BJ (cell line): ENCODE results near the gene REELD1. TPM values are rescaled to one million over a fixed set of nuclear protein-coding genes. Genes with fewer than 3 reads are reported as not detected.

Experiments used
- CTCF ChIA-PET: fragments of 350-600 bp; formaldehyde crosslinking; extraction: SDS; loops from one replicate; lab custom pipeline; 2021; ENCODE audit warnings: antibody characterized with exemption, inconsistent platforms; lab: Yijun Ruan, JAX
- POLR2A ChIA-PET: fragments of 300-600 bp; sonication (Branson Sonifier 250); formaldehyde crosslinking; extraction: SDS; loops from one replicate; lab custom pipeline; 2021; ENCODE audit warnings: antibody characterized with exemption; lab: Charles Lee
- DNase-seq: peaks from one replicate; pipeline ENCODE4 v3.0.0-alpha.2; 2011; ENCODE audit warnings: low read depth
- H3K27me3 ChIP-seq: 2 replicates; pipeline ENCODE4 v1.6.0; 2011; ENCODE audit warnings: low read length; ENCODE audit not compliant: control insufficient read depth, insufficient read depth
- H3K36me3 ChIP-seq: 2 replicates; pipeline ENCODE4 v1.5.1; 2011; ENCODE audit warnings: low read length; ENCODE audit not compliant: control insufficient read depth, insufficient read depth
- H3K4me3 ChIP-seq: 2 replicates; pipeline ENCODE4 v1.5.1; 2011; ENCODE audit warnings: low read depth, mild to moderate bottlenecking, control low read depth, low read length
- CTCF ChIP-seq: IDR thresholded peaks from 2 replicates; pipeline ENCODE4 v1.5.1; 2011; ENCODE audit warnings: low read depth, mild to moderate bottlenecking, control low read depth, inconsistent platforms, low read length, moderate library complexity; ENCODE audit not compliant: insufficient read depth
- polyA plus RNA-seq: library from polyadenylated mRNA; depleted of rRNA; stranded (reverse); fragments of >200 nt; gene quantifications from 2 replicates; pipeline ENCODE4 v1.2.3, GENCODE V29; 2011

Gene REELD1
- polyA plus RNA-seq, 1 experiment = not detected

GRCh38 chr4:146267826-146268225 lies 53.5 kb downstream of the REELD1 start:
- CTCF ChIA-PET = interaction anchor here (1.1 kb wide), 1 partner anchor 58 kb away, joined by 3 read pairs; no protein-coding TSS in a partner anchor
- no peak for TF ChIP-seq CTCF
- H3K4me3 ChIP-seq = no peak overlapping the region
- no peaks in the 10 kb centered on the region for H3K27me3 ChIP-seq
- POLR2A ChIA-PET = no interaction called here
- H3K36me3 ChIP-seq = peaks cover 2% of the 10 kb centered on the region; the same call in 1 of the 2 replicates
- DNase-seq = no peak

DNA sequence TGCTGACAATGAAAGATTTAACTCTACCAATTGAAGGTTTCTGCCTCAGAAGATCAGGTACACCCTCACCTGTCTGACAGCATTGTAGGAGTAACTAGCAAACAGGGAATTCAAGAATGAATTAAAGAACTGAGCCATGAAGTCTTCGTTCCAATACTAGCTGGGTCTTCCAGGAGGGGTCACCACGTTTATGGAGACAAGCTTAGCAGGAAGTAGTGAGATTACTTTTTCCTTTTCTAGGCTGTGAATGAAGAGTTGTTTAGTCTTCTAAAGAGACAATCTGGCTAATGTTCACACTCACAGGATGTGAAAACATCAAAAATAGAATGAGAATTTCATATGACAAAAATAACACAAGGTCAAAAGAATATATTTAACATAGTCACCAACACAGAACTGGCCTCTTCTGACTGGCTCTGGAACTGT lies 54.9 kb downstream of the REELD1 start:
- no peak for DNase-seq
- POLR2A ChIA-PET = no interaction called here
- H3K4me3 ChIP-seq = no peak overlapping the region
- peaks cover 2% of the 10 kb centered on the region; the same call in 1 of the 2 replicates for H3K36me3 ChIP-seq
- no peak for TF ChIP-seq CTCF
- H3K27me3 ChIP-seq = no peaks in the 10 kb centered on the region
- CTCF ChIA-PET = interaction anchor here (0.9 kb wide), 1 partner anchor 9 kb away, joined by 4 read pairs; no protein-coding TSS in a partner anchor

DNA sequence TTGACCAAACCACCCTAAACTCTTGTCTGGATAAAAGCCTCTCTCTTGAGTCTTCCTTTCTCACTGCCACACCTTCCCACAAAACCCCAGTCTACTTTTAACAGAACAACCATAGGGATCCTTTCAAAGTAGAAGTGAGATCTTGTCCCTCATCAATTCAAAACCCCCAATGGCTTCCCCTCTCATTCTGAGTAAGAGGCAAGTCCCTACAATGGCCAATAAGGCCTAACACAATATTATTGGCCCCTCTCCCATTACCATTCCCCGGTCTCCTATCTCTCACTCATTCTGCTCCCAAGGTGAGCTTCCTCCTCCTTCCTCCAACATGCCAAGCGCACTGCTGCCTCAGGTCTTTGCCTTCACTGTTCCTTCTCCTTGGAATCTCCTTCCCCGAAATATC lies 57.1 kb downstream of the REELD1 start:
- CTCF ChIA-PET = interaction anchor here (0.7 kb wide), 1 partner anchor 13 kb away, joined by 3 read pairs; no protein-coding TSS in a partner anchor
- Histone ChIP-seq H3K4me3 (no peak overlapping the region), H3K27me3 (no peaks in the 10 kb centered on the region), H3K36me3 (peaks cover 2% of the 10 kb centered on the region; the same call in 1 of the 2 replicates)
- no peak for DNase-seq
- POLR2A ChIA-PET = no interaction called here
- TF ChIP-seq CTCF = no peak

GRCh38 chr4:146273204-146273901 lies 59.0 kb downstream of the REELD1 start:
- ChIA-PET POLR2A (no interaction called here), CTCF (no interaction called here)
- TF ChIP-seq CTCF = no peak
- Histone ChIP-seq H3K4me3 (no peak overlapping the region), H3K27me3 (no peaks in the 10 kb centered on the region), H3K36me3 (peaks cover 2% of the 10 kb centered on the region; the same call in 1 of the 2 replicates)
- no peak for DNase-seq

DNA sequence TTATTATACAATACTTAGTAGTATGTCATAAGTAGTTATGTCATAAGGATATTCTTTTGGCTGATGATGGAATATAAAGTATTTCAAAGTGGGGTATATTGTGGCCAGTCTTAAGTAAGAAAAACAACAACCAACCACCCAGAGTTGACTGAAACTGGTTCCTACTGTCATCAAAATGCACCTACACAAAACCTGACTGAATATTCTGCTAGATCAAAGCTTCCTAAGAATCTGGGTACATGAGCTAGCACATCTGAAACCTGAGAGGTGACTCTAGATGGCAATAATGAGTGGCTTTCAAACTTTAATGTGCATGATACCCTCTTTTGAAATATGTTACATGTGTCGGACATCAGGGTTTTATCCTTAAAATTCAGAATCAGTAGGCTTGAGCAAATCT lies 60.4 kb downstream of the REELD1 start:
- no peak overlapping the region for H3K4me3 ChIP-seq
- CTCF ChIA-PET = no interaction called here
- TF ChIP-seq CTCF = no peak
- H3K27me3 ChIP-seq = no peaks in the 10 kb centered on the region
- H3K36me3 ChIP-seq = peaks cover 2% of the 10 kb centered on the region; the same call in 1 of the 2 replicates
- POLR2A ChIA-PET = no interaction called here
- no peak for DNase-seq
